A549 (cell line): ENCODE measurements around the gene HOMER3.

Experiments
- CHD2 ChIP-seq: fragments of 150-350 bp; IDR thresholded peaks from 2 replicates; pipeline ENCODE4 v1.6.1; 2014; ENCODE audit warnings: low read length; ENCODE audit not compliant: partially characterized antibody
- EHMT2 ChIP-seq: fragments of 200-600 bp; sonication (generic); IDR thresholded peaks from 2 replicates; pipeline ENCODE4 v1.6.1; 2016; ENCODE audit warnings: antibody characterized with exemption, low read depth, mild to moderate bottlenecking, moderate library complexity
- EP300 ChIP-seq, 2 experiments: fragments of >200 bp; sonication (Bioruptor Twin); formaldehyde crosslinking; IDR thresholded peaks; 2 replicates in 1 of 2; 3 replicates in 1 of 2; pipeline ENCODE4 v1.6.1; 2016 to 2017
- JUNB ChIP-seq: fragments of >200 bp; sonication (Bioruptor Twin); formaldehyde crosslinking; IDR thresholded peaks from 2 replicates; pipeline ENCODE4 v1.6.1; 2016
- KDM1A ChIP-seq: fragments of 200-600 bp; sonication (generic); IDR thresholded peaks from 2 replicates; pipeline ENCODE4 v1.6.1; 2016; ENCODE audit warnings: low read depth, mild to moderate bottlenecking
- MAZ ChIP-seq: fragments of 150-350 bp; IDR thresholded peaks from 2 replicates; pipeline ENCODE4 v1.6.1; 2014; ENCODE audit warnings: antibody characterized with exemption, low read depth, low read length, borderline replicate concordance
- MYC ChIP-seq: IDR thresholded peaks from 2 replicates; pipeline ENCODE4 v1.6.1; 2012; ENCODE audit warnings: mild to moderate bottlenecking, inconsistent platforms, low read length, improper control_type of control experiment, borderline replicate concordance
- RFX5 ChIP-seq: fragments of 450-650 bp; IDR thresholded peaks from 2 replicates; pipeline ENCODE4 v1.7.1; 2014; ENCODE audit warnings: antibody characterized with exemption, mild to moderate bottlenecking, moderate library complexity
- RNF2 ChIP-seq: fragments of 200-600 bp; sonication (generic); IDR thresholded peaks from 2 replicates; pipeline ENCODE4 v1.6.1; 2016; ENCODE audit warnings: low read depth, mild to moderate bottlenecking, antibody characterized with exemption, moderate library complexity, borderline replicate concordance
- TF ChIP-seq, protein P1 (sequence below): fragments of >200 bp; sonication (Bioruptor Twin); formaldehyde crosslinking; IDR thresholded peaks from 3 replicates; pipeline ENCODE4 v1.5.1; 2016
- TF ChIP-seq, protein P2 (sequence below): fragments of >200 bp; sonication (Bioruptor Twin); formaldehyde crosslinking; IDR thresholded peaks from 3 replicates; pipeline ENCODE4 v1.6.1; 2016
- TF ChIP-seq, protein P3 (sequence below): fragments of 450-650 bp; IDR thresholded peaks from 2 replicates; pipeline ENCODE4 v1.6.1; 2014; ENCODE audit warnings: antibody characterized with exemption
- TF ChIP-seq, protein P4 (sequence below): fragments of 200-600 bp; sonication (generic); IDR thresholded peaks from 2 replicates; pipeline ENCODE4 v1.6.1; 2016; ENCODE audit warnings: antibody characterized with exemption, mild to moderate bottlenecking, moderate library complexity

DNA sequence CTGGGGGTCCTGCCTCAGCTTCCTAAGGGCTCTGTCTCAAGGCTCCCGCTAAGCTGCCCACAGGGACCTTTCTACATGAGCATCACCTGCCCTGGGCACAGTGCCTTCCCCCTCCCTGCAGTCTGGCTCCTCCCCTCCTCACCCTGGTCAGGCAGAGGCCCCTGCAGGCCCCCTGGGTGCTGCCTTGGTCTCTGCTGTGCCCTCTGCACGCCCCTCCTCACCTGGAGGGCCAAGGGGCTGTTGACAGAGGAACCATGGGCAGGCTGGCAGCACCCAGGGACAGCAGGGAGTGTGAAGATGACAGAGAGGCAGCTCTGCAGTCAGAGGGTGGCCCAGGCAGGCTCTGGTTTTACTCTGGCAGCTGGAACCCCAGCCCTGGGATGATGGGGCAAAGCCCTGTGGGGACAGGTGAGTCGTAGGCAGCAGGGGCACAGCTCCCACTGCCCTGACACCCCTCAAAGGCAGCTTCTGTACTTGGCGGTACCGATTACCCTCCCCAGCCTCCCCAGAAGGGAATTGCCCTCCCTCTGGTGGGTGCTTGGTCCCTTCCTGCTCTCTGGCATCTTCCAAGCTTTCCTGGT is 49.2 kb upstream of the HOMER3 start:
- TF ChIP-seq MYC (no peak), CHD2 (no peak), RFX5 (no peak), EHMT2 (no peak), EP300 (IDR thresholded peaks at IDR 0.05) (no peak), RNF2 (no peak), JUNB (no peak), MAZ (no peak), KDM1A (no peak)
- TF ChIP-seq, protein P1, sequence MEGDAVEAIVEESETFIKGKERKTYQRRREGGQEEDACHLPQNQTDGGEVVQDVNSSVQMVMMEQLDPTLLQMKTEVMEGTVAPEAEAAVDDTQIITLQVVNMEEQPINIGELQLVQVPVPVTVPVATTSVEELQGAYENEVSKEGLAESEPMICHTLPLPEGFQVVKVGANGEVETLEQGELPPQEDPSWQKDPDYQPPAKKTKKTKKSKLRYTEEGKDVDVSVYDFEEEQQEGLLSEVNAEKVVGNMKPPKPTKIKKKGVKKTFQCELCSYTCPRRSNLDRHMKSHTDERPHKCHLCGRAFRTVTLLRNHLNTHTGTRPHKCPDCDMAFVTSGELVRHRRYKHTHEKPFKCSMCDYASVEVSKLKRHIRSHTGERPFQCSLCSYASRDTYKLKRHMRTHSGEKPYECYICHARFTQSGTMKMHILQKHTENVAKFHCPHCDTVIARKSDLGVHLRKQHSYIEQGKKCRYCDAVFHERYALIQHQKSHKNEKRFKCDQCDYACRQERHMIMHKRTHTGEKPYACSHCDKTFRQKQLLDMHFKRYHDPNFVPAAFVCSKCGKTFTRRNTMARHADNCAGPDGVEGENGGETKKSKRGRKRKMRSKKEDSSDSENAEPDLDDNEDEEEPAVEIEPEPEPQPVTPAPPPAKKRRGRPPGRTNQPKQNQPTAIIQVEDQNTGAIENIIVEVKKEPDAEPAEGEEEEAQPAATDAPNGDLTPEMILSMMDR: no peak
- TF ChIP-seq, protein P2, sequence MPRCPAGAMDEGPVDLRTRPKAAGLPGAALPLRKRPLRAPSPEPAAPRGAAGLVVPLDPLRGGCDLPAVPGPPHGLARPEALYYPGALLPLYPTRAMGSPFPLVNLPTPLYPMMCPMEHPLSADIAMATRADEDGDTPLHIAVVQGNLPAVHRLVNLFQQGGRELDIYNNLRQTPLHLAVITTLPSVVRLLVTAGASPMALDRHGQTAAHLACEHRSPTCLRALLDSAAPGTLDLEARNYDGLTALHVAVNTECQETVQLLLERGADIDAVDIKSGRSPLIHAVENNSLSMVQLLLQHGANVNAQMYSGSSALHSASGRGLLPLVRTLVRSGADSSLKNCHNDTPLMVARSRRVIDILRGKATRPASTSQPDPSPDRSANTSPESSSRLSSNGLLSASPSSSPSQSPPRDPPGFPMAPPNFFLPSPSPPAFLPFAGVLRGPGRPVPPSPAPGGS: no peak
- TF ChIP-seq, protein P3, sequence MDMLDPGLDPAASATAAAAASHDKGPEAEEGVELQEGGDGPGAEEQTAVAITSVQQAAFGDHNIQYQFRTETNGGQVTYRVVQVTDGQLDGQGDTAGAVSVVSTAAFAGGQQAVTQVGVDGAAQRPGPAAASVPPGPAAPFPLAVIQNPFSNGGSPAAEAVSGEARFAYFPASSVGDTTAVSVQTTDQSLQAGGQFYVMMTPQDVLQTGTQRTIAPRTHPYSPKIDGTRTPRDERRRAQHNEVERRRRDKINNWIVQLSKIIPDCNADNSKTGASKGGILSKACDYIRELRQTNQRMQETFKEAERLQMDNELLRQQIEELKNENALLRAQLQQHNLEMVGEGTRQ: no peak
- TF ChIP-seq, protein P4, sequence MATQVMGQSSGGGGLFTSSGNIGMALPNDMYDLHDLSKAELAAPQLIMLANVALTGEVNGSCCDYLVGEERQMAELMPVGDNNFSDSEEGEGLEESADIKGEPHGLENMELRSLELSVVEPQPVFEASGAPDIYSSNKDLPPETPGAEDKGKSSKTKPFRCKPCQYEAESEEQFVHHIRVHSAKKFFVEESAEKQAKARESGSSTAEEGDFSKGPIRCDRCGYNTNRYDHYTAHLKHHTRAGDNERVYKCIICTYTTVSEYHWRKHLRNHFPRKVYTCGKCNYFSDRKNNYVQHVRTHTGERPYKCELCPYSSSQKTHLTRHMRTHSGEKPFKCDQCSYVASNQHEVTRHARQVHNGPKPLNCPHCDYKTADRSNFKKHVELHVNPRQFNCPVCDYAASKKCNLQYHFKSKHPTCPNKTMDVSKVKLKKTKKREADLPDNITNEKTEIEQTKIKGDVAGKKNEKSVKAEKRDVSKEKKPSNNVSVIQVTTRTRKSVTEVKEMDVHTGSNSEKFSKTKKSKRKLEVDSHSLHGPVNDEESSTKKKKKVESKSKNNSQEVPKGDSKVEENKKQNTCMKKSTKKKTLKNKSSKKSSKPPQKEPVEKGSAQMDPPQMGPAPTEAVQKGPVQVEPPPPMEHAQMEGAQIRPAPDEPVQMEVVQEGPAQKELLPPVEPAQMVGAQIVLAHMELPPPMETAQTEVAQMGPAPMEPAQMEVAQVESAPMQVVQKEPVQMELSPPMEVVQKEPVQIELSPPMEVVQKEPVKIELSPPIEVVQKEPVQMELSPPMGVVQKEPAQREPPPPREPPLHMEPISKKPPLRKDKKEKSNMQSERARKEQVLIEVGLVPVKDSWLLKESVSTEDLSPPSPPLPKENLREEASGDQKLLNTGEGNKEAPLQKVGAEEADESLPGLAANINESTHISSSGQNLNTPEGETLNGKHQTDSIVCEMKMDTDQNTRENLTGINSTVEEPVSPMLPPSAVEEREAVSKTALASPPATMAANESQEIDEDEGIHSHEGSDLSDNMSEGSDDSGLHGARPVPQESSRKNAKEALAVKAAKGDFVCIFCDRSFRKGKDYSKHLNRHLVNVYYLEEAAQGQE: no peak
